HG03342 (cell line): ENCODE data around the gene ZNF563.

Experiments
- ATAC-seq: cut with Tn5 transposase; IDR thresholded peaks from one replicate; pipeline ENCODE4 v1.9.1; 2021; ENCODE audit warnings: mild to moderate bottlenecking, moderate library complexity; ENCODE audit not compliant: unreplicated experiment

Gene ZNF563

DNA sequence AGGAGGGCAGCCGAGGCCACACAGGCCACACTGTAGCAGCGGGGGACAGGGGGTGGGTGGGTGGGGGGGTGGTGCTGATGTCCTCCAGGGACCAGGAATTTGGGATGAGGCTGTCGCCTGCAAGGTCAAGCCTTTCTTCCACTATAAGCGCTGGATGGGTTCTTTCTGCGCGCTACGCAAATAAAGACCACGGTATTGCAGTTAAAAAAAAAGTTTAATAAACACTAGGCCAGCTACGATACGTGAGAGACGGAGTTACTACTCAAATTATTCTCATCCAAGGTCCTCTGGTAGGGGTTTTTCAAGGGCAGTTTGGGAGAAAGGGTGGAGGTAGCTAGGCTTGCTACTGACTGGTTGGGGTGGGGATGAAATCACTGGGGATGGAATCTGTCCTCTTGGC is 38.2 kb downstream of the ZNF563 start:
- no peak for ATAC-seq

DNA sequence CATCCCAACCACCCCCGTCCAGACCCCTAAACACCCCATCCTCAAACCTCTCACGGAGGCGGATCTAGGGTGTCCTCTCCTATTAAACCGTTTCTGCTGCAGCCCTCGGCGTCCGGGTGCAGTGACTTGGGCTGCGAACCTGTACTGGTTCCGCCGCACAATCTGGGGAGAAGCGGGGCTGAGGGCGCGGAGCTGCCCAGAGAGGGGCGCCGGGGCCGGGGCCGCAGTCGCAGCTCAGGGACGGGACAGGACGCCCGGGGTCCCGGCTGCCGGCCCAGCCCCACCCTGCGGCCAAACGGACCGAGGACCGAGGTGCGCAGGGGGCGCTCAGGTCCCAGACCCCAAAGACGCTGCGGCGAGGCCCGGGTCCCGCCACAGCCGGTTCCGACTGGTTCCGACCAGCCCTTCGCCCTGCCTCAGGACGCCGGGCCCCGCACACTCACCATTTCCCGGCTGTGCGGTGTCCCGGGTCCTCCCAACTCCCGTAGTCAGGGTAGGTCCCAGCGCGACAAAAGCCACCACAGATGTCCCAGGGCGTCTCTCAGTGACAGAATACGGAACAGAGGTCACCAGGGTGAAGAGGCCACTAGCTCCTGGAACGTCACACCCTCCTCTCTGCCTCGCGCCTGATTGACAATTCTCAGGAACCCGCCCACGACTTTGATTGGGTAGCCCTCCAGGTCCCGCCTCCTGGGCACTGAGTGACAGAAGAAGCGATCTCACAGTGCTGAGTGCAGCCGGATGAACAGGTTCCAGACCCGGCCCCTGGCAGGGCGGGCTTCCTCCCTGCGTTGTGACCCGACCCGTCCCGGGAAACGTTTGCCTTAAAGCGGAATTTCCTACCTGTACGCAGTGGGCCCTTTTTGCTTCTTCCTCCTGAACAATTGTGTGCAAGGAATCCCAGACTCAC is 38.9 kb downstream of the ZNF563 start, which contains the start of gene ZNF44:
TSS of gene ZNF44 (minus strand) at position 635 of the 910 bp plus-strand sequence. CDS start at position 446, 189 bp downstream.
- ATAC-seq: peak; percentile 90

GRCh38 chr19:12293777-12294248 is 39.6 kb downstream of the ZNF563 start:
- ATAC-seq: peak; percentile 39

GRCh38 chr19:12289790-12290065 is 43.7 kb downstream of the ZNF563 start:
- ATAC-seq: no peak

GRCh38 chr19:12287958-12288500 is 45.4 kb downstream of the ZNF563 start:
- no peak for ATAC-seq

- no peak for ATAC-seq
These were observed 48.8 kb downstream of the ZNF563 start for GRCh38 chr19:12284631-12285030.

DNA sequence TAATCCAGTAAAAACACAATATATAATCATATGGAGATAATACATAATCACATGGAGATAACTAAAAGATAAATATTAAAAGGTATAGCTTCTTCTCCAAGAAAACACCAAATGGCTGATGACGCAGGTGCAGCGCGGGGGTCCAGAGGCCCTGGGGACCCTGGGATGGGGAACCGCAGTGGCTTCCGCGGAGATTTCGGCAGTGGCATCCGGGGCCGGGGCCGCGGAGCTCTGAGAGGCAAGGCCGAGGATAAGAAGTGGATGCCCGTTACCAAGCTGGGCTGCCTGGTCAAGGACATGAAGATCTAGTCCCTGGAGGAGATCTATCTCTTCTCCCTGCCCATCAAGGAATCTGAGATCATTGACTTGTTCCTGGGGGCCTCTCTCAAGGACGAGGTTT is 49.2 kb downstream of the ZNF563 start:
- no peak for ATAC-seq

DNA sequence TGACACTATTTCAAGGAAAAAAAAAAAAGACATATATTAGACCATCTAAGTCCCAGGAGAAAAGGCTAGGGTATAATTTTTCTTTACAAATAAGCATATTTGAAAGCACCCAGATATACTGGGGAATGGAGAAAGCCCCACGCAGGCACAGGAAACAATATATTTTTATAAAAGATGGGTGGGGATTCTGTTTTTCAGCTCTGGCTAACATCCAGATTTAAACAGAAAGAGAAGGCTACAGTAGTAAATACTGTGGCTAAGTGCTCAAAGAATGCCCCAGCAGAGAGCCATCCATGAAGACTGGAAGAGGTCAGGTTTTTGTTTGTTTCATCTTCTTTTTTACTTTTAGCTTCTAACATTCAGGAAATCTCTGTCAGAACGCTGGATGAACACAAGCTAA is 54.7 kb downstream of the ZNF563 start:
- no peak for ATAC-seq

GRCh38 chr19:12272980-12273901 is 60.2 kb downstream of the ZNF563 start:
- ATAC-seq: no peak

DNA sequence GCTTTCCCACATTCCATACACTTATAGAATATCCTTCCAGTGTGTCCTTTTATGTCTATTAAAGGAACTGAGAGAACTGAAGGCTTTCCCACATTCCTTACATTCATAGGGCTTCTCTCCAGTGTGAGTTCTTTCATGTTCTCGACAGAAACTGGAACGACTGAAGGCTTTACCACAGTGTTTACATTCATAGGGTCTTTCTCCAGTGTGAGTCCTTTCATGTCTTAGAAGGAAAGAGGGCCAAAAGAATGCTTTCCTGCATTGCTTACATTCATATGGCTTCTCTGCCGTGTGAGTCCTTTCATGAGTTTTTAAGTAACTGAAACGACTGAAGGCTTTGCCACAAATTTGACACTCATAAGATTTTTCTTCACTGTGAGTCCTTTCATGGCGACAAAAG is 61.0 kb downstream of the ZNF563 start:
- ATAC-seq: no peak

DNA sequence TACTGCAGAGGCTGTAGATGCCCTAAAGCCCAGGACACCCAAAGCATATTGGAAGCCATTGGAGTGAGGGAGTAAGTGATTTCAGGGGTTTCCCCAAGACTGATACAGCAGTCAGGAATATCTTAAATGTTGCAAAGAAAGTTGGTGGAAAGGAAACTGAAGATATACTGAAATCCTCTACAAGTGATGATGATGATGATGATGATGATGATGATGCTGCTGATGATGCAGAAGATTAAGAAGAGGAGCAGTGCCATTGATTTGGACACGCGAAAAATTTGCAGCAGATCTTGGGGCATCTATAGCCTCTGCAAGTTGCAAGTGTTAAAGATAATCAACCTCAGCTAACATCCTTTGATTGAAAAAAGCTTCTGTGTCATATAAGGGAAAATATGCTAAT is 62.6 kb downstream of the ZNF563 start:
- ATAC-seq: no peak
